BLaER1 (cell line): ENCODE results near the gene POLR1D.

Source experiments
- H3K27ac ChIP-seq: shearing (Covaris generic); formaldehyde crosslinking; 2 replicates; pipeline ENCODE4 v1.8.1; 2022
- H3K27me3 ChIP-seq: shearing (Covaris generic); formaldehyde crosslinking; 2 replicates; pipeline ENCODE4 v1.8.1; 2022
- H3K36me3 ChIP-seq: shearing (Covaris generic); formaldehyde crosslinking; 2 replicates; pipeline ENCODE4 v1.8.1; 2022
- H3K4me1 ChIP-seq: shearing (Covaris generic); formaldehyde crosslinking; 2 replicates; pipeline ENCODE4 v1.8.1; 2022
- H3K4me2 ChIP-seq: shearing (Covaris generic); formaldehyde crosslinking; 2 replicates; pipeline ENCODE4 v1.8.1; 2022
- H3K4me3 ChIP-seq: shearing (Covaris generic); formaldehyde crosslinking; 2 replicates; pipeline ENCODE4 v1.8.1; 2022
- H3K9ac ChIP-seq: shearing (Covaris generic); formaldehyde crosslinking; 2 replicates; pipeline ENCODE4 v1.8.1; 2022
- H3K9me3 ChIP-seq: shearing (Covaris generic); formaldehyde crosslinking; 2 replicates; pipeline ENCODE4 v1.8.1; 2022
- H4K20me1 ChIP-seq: shearing (Covaris generic); formaldehyde crosslinking; 2 replicates; pipeline ENCODE4 v1.8.1; 2022
- Cebpa-rat ChIP-seq: shearing (Covaris generic); IDR thresholded peaks from 2 replicates; pipeline ENCODE4 v1.8.1; 2022

POLR1D gene

GRCh38 chr13:27607125-27607524 is 14.6 kb upstream of the POLR1D start:
- peaks cover 4% of the 10 kb centered on the region; the same call in 1 of the 2 replicates for H3K36me3 ChIP-seq
- TF ChIP-seq Cebpa-rat = no peak
- no peak overlapping the region for H3K4me3 ChIP-seq
- H3K4me1 ChIP-seq = peaks cover 15% of the 10 kb centered on the region; the same call in 1 of the 2 replicates
- H3K4me2 ChIP-seq = no peak overlapping the region
- peaks cover 51% of the 10 kb centered on the region for H4K20me1 ChIP-seq
- H3K27ac ChIP-seq = no peak overlapping the region
- peaks cover 3% of the 10 kb centered on the region; the same call in 1 of the 2 replicates for H3K9me3 ChIP-seq
- no peak overlapping the region for H3K9ac ChIP-seq
- no peaks in the 10 kb centered on the region for H3K27me3 ChIP-seq

- H3K36me3 ChIP-seq = peaks cover 18% of the 10 kb centered on the region
- H3K9me3 ChIP-seq = peaks cover 15% of the 10 kb centered on the region
- peaks cover 14% of the 10 kb centered on the region for H3K4me1 ChIP-seq
- no peaks in the 10 kb centered on the region for H3K27me3 ChIP-seq
- no peak overlapping the region for H3K9ac ChIP-seq
- peaks cover 88% of the 10 kb centered on the region for H4K20me1 ChIP-seq
- H3K27ac ChIP-seq = no peak overlapping the region
- H3K4me3 ChIP-seq = no peak overlapping the region
- H3K4me2 ChIP-seq = no peak overlapping the region
- TF ChIP-seq Cebpa-rat = no peak
Observed at GRCh38 chr13:27613628-27614027, 8.1 kb upstream of the POLR1D start.

- H4K20me1 ChIP-seq = peaks cover 73% of the 10 kb centered on the region
- H3K4me3 ChIP-seq = no peak overlapping the region
- peaks cover 15% of the 10 kb centered on the region for H3K9me3 ChIP-seq
- no peak for TF ChIP-seq Cebpa-rat
- peak overlapping the region; percentile 88; the same call in 1 of the 2 replicates for H3K4me2 ChIP-seq
- peaks cover 20% of the 10 kb centered on the region for H3K36me3 ChIP-seq
- H3K9ac ChIP-seq = no peak overlapping the region
- H3K27ac ChIP-seq = no peak overlapping the region
- no peaks in the 10 kb centered on the region for H3K27me3 ChIP-seq
- peaks cover 25% of the 10 kb centered on the region for H3K4me1 ChIP-seq
Observed at GRCh38 chr13:27617881-27618321, 3.8 kb upstream of the POLR1D start.

DNA sequence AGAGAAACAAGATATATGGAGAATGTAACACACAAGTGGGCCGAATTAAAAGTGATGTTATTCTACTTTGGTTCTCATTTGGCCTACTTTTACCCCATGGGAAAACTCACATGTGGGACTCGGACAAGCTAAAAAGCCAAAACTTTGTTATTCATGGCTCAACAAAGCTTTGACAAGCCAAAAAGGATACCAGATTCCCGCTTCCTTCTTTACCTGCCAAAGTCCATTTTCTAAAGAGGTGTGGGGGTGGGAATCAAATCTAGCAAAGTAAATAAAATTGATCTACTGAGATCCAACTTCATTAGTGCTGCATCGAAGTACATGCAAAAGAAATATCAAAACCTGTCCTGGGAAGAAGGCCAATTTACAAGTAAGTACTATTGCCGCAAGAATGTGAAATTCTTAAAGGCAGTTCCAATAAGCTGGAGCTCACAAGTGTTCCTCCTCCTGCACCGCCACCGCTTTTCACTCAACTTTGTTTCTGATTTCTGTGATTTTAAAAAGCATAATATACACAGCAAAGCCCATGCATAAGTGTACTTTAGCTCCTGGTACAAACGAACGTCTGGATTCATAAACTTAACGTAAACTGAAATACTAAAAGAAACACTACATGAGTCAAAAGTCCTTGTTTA is 2.5 kb upstream of the POLR1D start:
- peak overlapping the region; percentile 92 for H3K4me3 ChIP-seq
- peaks cover 38% of the 10 kb centered on the region for H3K4me1 ChIP-seq
- no peak for TF ChIP-seq Cebpa-rat
- peaks cover 32% of the 10 kb centered on the region for H3K36me3 ChIP-seq
- H3K9me3 ChIP-seq = peaks cover 13% of the 10 kb centered on the region
- no peak overlapping the region for H3K27ac ChIP-seq
- H3K4me2 ChIP-seq = peak overlapping the region; percentile 88
- H3K27me3 ChIP-seq = no peaks in the 10 kb centered on the region
- H3K9ac ChIP-seq = peak overlapping the region; percentile 84
- peaks cover 76% of the 10 kb centered on the region for H4K20me1 ChIP-seq

- Histone ChIP-seq H3K4me2 (peak overlapping the region; percentile 88), H3K27ac (peak overlapping the region; percentile 80), H3K9ac (peak overlapping the region; percentile 84), H4K20me1 (peaks cover 76% of the 10 kb centered on the region), H3K4me1 (peaks cover 40% of the 10 kb centered on the region), H3K27me3 (no peaks in the 10 kb centered on the region), H3K9me3 (peaks cover 7% of the 10 kb centered on the region), H3K36me3 (peaks cover 32% of the 10 kb centered on the region), H3K4me3 (peak overlapping the region; percentile 92)
- no peak for TF ChIP-seq Cebpa-rat
Observed at GRCh38 chr13:27619728-27620376, 1.8 kb upstream of the POLR1D start.

- Histone ChIP-seq H3K4me1 (peaks cover 40% of the 10 kb centered on the region), H3K9me3 (no peaks in the 10 kb centered on the region)
- TF ChIP-seq Cebpa-rat = no peak
Observed at GRCh38 chr13:27620377-27621115, 1.1 kb upstream of the POLR1D start, which contains the start of gene LNX2. Gene LNX2, minus strand, starts transcription at chr13:27620529. Its CDS starts 38,826 bp downstream, at chr13:27581703.

GRCh38 chr13:27621116-27621365 is 651 bp upstream of the POLR1D start:
- H3K9me3 ChIP-seq = no peaks in the 10 kb centered on the region
- peaks cover 80% of the 10 kb centered on the region for H4K20me1 ChIP-seq
- peak overlapping the region; percentile 88 for H3K27ac ChIP-seq
- no peaks in the 10 kb centered on the region for H3K27me3 ChIP-seq
- no peak for TF ChIP-seq Cebpa-rat
- H3K9ac ChIP-seq = peak overlapping the region; percentile 88
- H3K4me3 ChIP-seq = peak overlapping the region; percentile 92
- peaks cover 40% of the 10 kb centered on the region for H3K4me1 ChIP-seq
- H3K4me2 ChIP-seq = peak overlapping the region; percentile 95
- peaks cover 34% of the 10 kb centered on the region for H3K36me3 ChIP-seq

More at GRCh38 chr13:27620377-27621115, 1.1 kb upstream of the POLR1D start, which contains the start of gene LNX2:
- H3K4me2 ChIP-seq = peak within 1 kb of the TSS; percentile 95
- H3K4me3 ChIP-seq = peak within 1 kb of the TSS; percentile 92
- peak within 1 kb of the TSS; percentile 88 for H3K27ac ChIP-seq
- peaks cover 32% of the 10 kb centered on the region for H3K36me3 ChIP-seq
- H4K20me1 ChIP-seq = peaks cover 76% of the 10 kb centered on the region
- H3K9ac ChIP-seq = peak within 1 kb of the TSS; percentile 88
- H3K27me3 ChIP-seq = no peaks in the 10 kb centered on the region

GRCh38 chr13:27622102-27622820 is 569 bp downstream of the POLR1D start:
- Histone ChIP-seq H3K27ac (peak overlapping the region; percentile 88), H3K4me3 (peak overlapping the region; percentile 92), H3K9ac (peak overlapping the region; percentile 88), H3K36me3 (peaks cover 46% of the 10 kb centered on the region), H3K9me3 (no peaks in the 10 kb centered on the region), H3K4me1 (peaks cover 40% of the 10 kb centered on the region), H3K4me2 (peak overlapping the region; percentile 95), H4K20me1 (peaks cover 81% of the 10 kb centered on the region), H3K27me3 (no peaks in the 10 kb centered on the region)
- TF ChIP-seq Cebpa-rat = no peak

DNA sequence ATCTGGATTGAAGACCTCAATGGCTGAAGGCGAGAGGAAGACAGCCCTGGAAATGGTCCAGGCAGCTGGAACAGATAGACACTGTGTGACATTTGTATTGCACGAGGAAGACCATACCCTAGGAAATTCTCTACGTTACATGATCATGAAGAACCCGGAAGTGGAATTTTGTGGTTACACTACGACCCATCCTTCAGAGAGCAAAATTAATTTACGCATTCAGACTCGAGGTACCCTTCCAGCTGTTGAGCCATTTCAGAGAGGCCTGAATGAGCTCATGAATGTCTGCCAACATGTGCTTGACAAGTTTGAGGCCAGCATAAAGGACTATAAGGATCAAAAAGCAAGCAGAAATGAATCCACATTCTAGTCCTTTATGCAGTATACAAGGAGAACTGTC is 1.2 kb downstream of the POLR1D start:
- H3K27me3 ChIP-seq = no peaks in the 10 kb centered on the region
- peak overlapping the region; percentile 95 for H3K4me2 ChIP-seq
- no peak overlapping the region for H3K9ac ChIP-seq
- no peak for TF ChIP-seq Cebpa-rat
- peaks cover 81% of the 10 kb centered on the region for H4K20me1 ChIP-seq
- no peak overlapping the region for H3K27ac ChIP-seq
- peak overlapping the region; percentile 92 for H3K4me3 ChIP-seq
- peaks cover 52% of the 10 kb centered on the region for H3K36me3 ChIP-seq
- H3K4me1 ChIP-seq = peaks cover 40% of the 10 kb centered on the region
- H3K9me3 ChIP-seq = no peaks in the 10 kb centered on the region
